ENCODE measurements around the gene DCN. TPM values are rescaled to one million over a fixed set of nuclear protein-coding genes. Genes with fewer than 3 reads are reported as not detected.

DCN gene
- total RNA-seq, 1 experiment from 2014 or later = 10.3 TPM

- no peak for DNase-seq (ENCODE audit: low read depth)
Measured at GRCh38 chr12:91186156-91186555, 3.5 kb upstream of the DCN start.

DNA sequence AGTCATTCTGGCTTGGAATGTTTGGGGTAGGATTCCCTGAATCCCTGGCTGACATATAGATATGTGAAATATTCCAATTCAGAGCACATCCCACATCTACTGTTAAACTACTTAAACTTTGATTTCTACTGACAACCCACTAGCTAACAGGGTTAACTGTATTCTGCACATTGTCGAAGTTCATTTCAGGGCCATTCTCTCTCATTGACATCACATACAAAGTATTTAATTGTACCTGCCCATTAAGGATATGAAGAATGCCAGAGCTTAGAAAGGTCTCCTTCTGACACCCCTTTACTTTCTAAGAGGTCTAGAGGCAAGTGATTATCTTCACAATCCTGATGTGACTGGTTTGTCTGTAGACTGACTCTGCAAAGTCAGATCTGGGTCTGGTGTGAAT, 2.8 kb upstream of the DCN start:
- no peak for DNase-seq (ENCODE audit: low read depth)

GRCh38 chr12:91183551-91183950, 934 bp upstream of the DCN start:
- no peak for DNase-seq (ENCODE audit: low read depth)

DNA sequence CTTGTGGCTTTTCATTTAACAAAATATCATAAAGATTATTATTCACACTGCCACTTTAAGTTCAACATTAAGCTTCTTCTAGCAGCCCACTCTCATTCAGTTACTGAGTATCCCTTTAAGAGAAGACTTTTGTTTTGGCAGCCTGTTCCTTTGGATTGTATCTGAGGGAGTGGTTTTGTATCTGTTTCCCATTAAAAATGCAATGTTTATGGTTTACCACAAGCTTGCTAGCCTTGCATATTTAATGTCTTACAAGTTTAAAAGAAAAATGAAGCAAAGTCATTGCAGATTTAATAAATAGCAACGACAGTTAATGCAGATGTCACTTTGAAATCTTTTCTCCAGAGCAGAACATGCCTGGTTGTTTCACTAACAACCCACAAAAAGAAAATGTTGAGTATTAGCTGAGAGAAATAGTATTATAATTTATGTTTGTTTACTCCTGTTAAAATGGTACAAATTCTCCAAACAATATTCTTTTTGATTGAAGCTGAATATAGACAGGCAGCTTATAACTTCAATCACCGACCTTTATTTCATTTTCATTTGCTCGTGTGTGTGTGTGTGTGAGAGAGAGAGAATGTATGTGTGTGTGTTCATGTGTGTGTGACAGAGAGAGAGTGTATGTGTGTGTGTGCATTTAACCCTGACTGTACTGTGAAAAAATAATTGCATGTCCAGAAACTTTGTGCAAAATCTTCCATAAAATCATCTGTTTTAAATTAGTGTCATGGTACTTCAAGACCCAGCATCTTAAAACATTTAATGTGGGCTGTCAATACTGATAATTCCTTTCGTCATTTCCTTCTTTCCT, 1.8 kb downstream of the DCN start:
- DNase-seq (ENCODE audit: low read depth) = peak; percentile 71

- no peak for DNase-seq (ENCODE audit: low read depth)
Measured at GRCh38 chr12:91179966-91180561, 2.6 kb downstream of the DCN start.

DNA sequence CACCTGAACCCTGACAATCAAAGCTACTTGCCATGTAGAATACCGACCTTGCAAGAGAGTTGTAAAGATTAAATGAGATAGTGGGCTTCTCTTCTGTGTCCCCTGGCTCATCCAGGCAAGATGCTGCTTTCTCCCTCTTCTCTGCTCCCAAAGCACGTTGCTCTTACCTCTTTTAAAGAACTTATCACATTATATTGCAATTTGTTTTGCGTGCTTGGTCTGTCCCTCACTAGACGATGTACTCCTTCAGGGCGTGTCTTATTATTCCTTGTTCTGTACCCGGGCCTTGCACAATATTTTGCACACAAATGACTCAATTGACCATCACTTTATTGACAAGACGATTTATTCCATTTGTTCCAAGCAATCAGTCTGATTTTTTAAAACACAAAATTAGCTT, 3.3 kb downstream of the DCN start:
- no peak for DNase-seq (ENCODE audit: low read depth)

DNA sequence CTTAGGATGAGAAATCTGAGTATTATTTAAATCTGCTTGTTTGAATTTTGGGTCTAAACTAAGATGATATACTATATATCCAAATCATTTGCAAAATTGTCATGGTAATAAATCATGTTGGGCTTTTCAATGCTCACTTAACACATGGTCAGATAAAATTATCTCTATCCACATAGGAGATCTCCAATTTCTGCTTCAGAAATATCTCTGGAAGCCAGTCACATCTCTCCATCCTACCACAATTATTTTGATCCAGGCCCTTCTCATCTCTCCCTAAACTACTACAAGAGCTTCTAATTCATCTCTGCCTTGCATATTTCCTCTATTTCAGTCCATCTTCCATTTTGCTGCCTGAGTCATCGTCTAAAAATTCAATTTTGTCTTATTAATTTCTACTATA, 3.8 kb downstream of the DCN start:
- DNase-seq (ENCODE audit: low read depth) = no peak

GRCh38 chr12:91178139-91178561, 4.5 kb downstream of the DCN start:
- peak; percentile 45 for DNase-seq (ENCODE audit: low read depth)

- DNase-seq (ENCODE audit: low read depth) = no peak
Measured at GRCh38 chr12:91177381-91177780, 5.2 kb downstream of the DCN start.

DNA sequence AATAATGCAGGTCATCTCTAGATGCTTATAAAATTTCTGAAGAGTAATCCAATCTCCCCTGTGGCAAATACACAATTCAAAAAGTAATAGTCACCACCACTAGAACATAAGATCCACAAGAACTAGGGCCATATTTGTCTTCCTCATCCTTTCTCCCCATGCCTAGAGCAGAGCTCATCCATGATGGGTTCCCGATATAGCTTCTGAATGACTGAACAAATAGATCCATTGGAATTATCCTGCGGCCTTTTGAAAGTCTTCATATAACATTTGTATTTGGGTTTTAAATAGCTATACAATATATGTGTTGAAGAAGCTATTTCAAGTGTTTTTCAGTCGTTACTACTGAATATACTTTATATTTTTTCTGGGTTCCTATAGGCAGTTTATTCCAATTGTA, 5.7 kb downstream of the DCN start:
- DNase-seq (ENCODE audit: low read depth) = no peak

GRCh38 chr12:91176358-91176757, 6.3 kb downstream of the DCN start:
- DNase-seq (ENCODE audit: low read depth) = no peak

DNA sequence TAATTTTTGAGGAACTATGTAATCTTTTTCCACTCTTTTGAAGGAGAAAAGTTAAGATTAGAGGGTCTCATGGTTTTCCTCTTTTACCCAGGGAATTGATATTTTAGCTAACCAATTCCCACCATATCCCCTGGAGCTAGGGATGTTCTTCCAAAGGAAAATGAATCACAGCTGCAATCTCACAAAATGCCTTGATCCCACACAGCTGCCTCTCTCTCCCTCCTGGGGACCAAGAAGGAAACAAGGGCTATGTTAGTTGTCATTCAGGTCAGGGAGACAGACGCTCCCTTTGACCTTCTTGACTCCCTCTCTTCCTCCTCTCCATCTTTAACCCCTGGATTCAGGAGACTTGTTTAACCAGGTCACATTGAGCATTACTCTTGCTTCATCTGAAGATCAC, 9.5 kb downstream of the DCN start:
- DNase-seq (ENCODE audit: low read depth) = peak; percentile 30

- DNase-seq (ENCODE audit: low read depth) = no peak
Measured at GRCh38 chr12:91172096-91172495, 10.5 kb downstream of the DCN start.

DNA sequence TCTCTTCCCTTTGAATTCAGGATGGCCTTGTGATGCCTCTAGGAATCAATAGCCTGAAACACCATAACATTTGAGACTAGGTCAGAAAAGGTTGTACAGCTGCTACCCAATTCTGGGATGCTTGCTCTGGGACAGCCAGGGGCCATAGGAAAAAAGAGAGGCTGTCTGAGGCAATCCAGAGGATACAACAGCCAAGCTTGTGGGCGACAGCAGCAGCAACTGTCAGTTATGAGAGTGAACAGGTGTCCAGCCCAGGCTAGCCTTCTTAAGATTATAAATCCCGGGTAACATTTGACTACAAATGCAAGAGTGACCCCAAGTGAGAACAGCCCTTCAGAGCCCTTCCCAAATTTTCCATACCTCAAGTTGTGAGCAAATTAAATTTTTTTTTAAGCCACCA, 11.1 kb downstream of the DCN start:
- no peak for DNase-seq (ENCODE audit: low read depth)

GRCh38 chr12:91163116-91163515, 19.5 kb downstream of the DCN start:
- DNase-seq (ENCODE audit: low read depth) = no peak

DNA sequence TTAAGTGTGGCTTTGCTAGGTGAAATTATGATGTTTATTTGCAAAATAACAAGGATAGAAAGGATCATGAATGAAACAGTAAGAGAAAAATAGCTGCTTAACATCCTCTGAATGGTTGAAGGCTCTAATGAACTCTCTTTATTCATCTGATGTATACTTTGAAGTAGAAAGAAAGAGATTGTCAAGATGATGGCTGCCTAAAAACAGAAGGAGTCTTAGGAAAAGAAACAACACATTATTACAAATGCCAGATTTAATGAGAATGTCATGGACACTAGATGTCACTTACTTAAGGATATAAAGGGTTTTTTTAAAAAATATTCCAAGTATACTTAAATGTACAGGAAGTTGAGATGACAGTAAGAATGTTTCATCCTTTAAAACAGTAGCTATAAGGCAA, 21.6 kb downstream of the DCN start:
- DNase-seq (ENCODE audit: low read depth) = no peak

- no peak for DNase-seq (ENCODE audit: low read depth)
Measured at GRCh38 chr12:91155990-91156389, 26.6 kb downstream of the DCN start.

- DNase-seq (ENCODE audit: low read depth) = no peak
Measured at GRCh38 chr12:91154131-91154530, 28.5 kb downstream of the DCN start.

GRCh38 chr12:91144053-91144452, 38.6 kb downstream of the DCN start:
- DNase-seq (ENCODE audit: low read depth) = no peak

DNA sequence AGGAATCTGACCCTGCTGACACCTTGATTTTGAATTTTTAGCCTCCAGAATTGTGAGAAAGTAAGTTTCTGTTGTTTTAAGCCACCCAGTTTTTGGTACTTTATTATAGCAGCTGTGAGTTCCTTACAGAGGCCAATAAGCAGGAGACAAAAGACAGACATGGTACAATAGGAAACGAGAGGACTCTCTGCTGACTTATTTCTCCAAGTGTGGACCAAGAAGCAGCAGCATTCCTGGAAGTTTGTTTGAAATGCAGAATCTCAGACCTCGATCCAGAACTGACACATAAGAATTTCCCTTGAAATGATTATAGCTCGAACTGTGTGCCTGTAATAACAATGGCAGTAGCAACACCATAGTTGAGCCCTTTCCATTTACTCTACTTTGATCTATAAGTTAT, 39.4 kb downstream of the DCN start:
- DNase-seq (ENCODE audit: low read depth) = no peak

- DNase-seq (ENCODE audit: low read depth) = no peak
Measured at GRCh38 chr12:91142221-91142631, 40.4 kb downstream of the DCN start.

GRCh38 chr12:91140026-91140931, 42.3 kb downstream of the DCN start:
- peak; percentile 62 for DNase-seq (ENCODE audit: low read depth)

DNA sequence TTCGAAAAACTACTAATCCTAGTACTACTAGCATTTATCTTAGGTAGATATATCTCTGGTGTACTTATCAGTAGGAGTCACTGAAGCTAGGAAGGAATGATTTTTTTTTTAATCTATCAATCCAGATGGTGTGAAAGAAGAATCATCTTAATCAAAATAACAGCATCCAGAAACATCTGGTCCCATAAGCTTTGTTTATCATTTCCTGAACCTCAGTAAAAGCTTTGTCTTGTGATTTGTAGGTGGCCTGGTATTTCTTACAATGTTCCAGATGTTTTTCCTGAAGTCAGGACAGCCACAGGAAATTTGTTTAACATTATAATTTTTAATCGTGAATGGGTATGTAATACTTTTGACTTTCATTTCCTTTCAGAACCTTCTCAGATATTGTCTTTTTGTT, 43.3 kb downstream of the DCN start:
- DNase-seq (ENCODE audit: low read depth) = peak; percentile 17

All from RPMI7951 (cell line).